DOHH2 (cell line): Measurements from ENCODE around the gene SRGAP3.

Experiments
- H3F3A ChIP-seq: fragments of 200-600 bp; sonication (generic), shearing (Covaris generic); 2 replicates; pipeline ENCODE4 v1.6.0; 2016; ENCODE audit warnings: antibody characterized with exemption, mild to moderate bottlenecking; ENCODE audit not compliant: control insufficient read depth, insufficient read depth
- H3K27ac ChIP-seq: fragments of 200-600 bp; sonication (generic); 2 replicates; pipeline ENCODE4 v1.5.1; 2014; ENCODE audit warnings: low read depth, mild to moderate bottlenecking, low read length, moderate library complexity
- H3K27me3 ChIP-seq: fragments of 200-600 bp; sonication (generic); 2 replicates; pipeline ENCODE4 v1.6.1; 2014; ENCODE audit warnings: mild to moderate bottlenecking, low read length, mixed read lengths; ENCODE audit not compliant: control insufficient read depth
- H3K36me3 ChIP-seq: fragments of 200-600 bp; sonication (generic); 2 replicates; pipeline ENCODE4 v1.6.1; 2014; ENCODE audit warnings: mild to moderate bottlenecking, low read length, moderate library complexity, mixed read lengths; ENCODE audit not compliant: control insufficient read depth
- H3K4me1 ChIP-seq: fragments of 200-600 bp; sonication (generic); 2 replicates; pipeline ENCODE4 v1.6.1; 2014; ENCODE audit warnings: mild to moderate bottlenecking, low read length, mixed read lengths; ENCODE audit not compliant: control insufficient read depth
- H3K4me2 ChIP-seq: fragments of 200-600 bp; sonication (generic); 2 replicates; pipeline ENCODE4 v1.6.0; 2014; ENCODE audit warnings: mild to moderate bottlenecking, low read length, moderate library complexity
- H3K4me3 ChIP-seq: fragments of 200-600 bp; sonication (generic); 2 replicates; pipeline ENCODE4 v1.5.1; 2014; ENCODE audit warnings: mild to moderate bottlenecking, low read length, mixed read lengths
- H3K79me2 ChIP-seq: fragments of 200-600 bp; sonication (generic); 2 replicates; pipeline ENCODE4 v1.6.1; 2014; ENCODE audit warnings: mild to moderate bottlenecking, low read length, mixed read lengths; ENCODE audit not compliant: control insufficient read depth
- H3K9me2 ChIP-seq: fragments of 200-600 bp; sonication (generic); replicated peaks from 2 replicates; pipeline ENCODE4 v1.6.1; 2014; ENCODE audit warnings: mild to moderate bottlenecking, low read length, mixed read lengths; ENCODE audit not compliant: control insufficient read depth
- H3K9me3 ChIP-seq: fragments of 200-600 bp; sonication (generic); 2 replicates; pipeline ENCODE4 v1.6.1; 2014; ENCODE audit warnings: antibody characterized with exemption, low read length, mixed read lengths; ENCODE audit not compliant: control insufficient read depth, insufficient read depth
- H4K20me1 ChIP-seq: fragments of 200-600 bp; sonication (generic); 2 replicates; pipeline ENCODE4 v1.6.0; 2014; ENCODE audit warnings: low read depth, mild to moderate bottlenecking, antibody characterized with exemption, low read length, moderate library complexity; ENCODE audit not compliant: control insufficient read depth, insufficient read depth
- EZH2phosphoT487 ChIP-seq: fragments of 200-600 bp; sonication (generic); IDR thresholded peaks from 2 replicates; pipeline ENCODE4 v1.6.1; 2017; ENCODE audit warnings: borderline replicate concordance, mild to moderate bottlenecking, antibody characterized with exemption, low read length, moderate library complexity, mixed read lengths
- TF ChIP-seq, protein P1 (sequence below): fragments of 200-600 bp; sonication (generic); IDR thresholded peaks from one replicate; pipeline ENCODE4 v1.5.1; 2014; ENCODE audit warnings: antibody characterized with exemption, mild to moderate bottlenecking, low read depth, low read length; ENCODE audit not compliant: poor library complexity, severe bottlenecking

SRGAP3 gene

DNA sequence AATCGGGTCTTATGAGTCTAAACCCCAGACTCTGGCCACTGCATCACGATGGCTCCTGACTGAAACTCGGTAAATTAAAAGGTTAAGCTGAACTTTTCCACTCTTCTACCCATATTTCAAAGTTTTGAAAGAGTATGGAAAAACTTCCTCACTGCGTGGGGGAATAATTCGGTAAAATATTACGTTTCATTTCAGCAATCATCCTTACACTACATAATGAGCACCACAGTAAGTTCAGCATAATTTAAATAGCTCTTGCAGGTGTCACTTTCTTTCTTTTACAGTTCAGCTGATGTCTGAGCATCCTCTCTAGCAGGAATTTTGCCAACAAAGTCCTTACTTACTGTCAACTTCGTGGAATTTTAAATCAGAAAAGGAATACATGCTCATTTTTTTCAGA is 17.5 kb downstream of the SRGAP3 start:
- Histone ChIP-seq H3K4me1 (no peaks in the 10 kb centered on the region), H3K4me3 (no peak overlapping the region), H3K79me2 (no peaks in the 10 kb centered on the region), H4K20me1 (no peaks in the 10 kb centered on the region), H3K27me3 (peaks cover 7% of the 10 kb centered on the region; the same call in 1 of the 2 replicates), H3K27ac (no peak overlapping the region), H3K36me3 (no peaks in the 10 kb centered on the region), H3F3A (no peaks in the 10 kb centered on the region), H3K9me3 (no peaks in the 10 kb centered on the region), H3K4me2 (no peak overlapping the region), H3K9me2 (no peaks in the 10 kb centered on the region)
- TF ChIP-seq EZH2phosphoT487: no peak
- TF ChIP-seq, protein P1, sequence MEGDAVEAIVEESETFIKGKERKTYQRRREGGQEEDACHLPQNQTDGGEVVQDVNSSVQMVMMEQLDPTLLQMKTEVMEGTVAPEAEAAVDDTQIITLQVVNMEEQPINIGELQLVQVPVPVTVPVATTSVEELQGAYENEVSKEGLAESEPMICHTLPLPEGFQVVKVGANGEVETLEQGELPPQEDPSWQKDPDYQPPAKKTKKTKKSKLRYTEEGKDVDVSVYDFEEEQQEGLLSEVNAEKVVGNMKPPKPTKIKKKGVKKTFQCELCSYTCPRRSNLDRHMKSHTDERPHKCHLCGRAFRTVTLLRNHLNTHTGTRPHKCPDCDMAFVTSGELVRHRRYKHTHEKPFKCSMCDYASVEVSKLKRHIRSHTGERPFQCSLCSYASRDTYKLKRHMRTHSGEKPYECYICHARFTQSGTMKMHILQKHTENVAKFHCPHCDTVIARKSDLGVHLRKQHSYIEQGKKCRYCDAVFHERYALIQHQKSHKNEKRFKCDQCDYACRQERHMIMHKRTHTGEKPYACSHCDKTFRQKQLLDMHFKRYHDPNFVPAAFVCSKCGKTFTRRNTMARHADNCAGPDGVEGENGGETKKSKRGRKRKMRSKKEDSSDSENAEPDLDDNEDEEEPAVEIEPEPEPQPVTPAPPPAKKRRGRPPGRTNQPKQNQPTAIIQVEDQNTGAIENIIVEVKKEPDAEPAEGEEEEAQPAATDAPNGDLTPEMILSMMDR: no peak

DNA sequence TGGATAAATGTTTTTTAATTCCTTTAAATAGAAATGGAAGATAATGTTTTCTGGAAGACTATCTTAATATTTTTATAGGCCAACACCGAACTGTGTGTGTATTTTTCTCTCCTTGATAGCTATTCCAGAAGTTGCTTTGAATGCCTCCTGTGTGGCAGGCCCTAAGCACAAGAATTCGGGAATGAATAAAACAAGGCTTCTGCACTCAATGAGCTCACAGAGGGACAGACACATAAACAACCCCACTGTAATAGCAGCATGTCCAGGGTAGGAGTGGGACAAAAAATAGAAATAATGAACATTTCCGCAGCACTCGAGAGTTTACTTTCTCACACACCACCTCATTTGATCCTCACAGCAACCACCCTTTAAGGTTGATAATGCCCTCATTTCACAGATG is 18.0 kb downstream of the SRGAP3 start:
- Histone ChIP-seq H4K20me1 (no peaks in the 10 kb centered on the region), H3K4me1 (no peaks in the 10 kb centered on the region), H3K4me3 (no peak overlapping the region), H3K9me2 (no peaks in the 10 kb centered on the region), H3K27ac (no peak overlapping the region), H3K4me2 (no peak overlapping the region), H3K36me3 (no peaks in the 10 kb centered on the region), H3K79me2 (no peaks in the 10 kb centered on the region), H3K27me3 (peaks cover 7% of the 10 kb centered on the region; the same call in 1 of the 2 replicates), H3K9me3 (no peaks in the 10 kb centered on the region), H3F3A (no peaks in the 10 kb centered on the region)
- TF ChIP-seq EZH2phosphoT487: no peak
- TF ChIP-seq, protein P1: no peak

DNA sequence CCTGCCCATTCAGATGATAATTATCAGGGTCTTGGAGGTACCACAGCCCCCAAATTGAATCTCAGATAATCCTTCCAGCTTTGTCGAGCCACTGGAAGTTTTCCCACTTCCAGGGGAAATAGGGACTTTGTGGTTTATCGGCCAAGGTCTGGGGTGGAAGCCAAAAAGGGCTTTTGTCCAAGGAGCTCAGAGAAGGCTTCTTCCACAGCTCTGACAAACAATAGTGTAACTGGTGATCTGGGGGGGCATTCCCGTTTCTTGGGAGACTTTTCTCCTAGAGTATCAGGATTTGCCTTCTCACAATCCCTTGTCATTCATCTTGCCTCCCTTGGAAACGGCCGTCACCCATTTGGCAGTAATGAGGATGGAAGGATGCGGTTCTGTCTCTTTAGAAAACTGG is 18.4 kb downstream of the SRGAP3 start:
- H3K4me2 ChIP-seq: no peak overlapping the region
- H3K27me3 ChIP-seq: peaks cover 7% of the 10 kb centered on the region; the same call in 1 of the 2 replicates
- H3K9me2 ChIP-seq: no peaks in the 10 kb centered on the region
- H3K4me3 ChIP-seq: no peak overlapping the region
- H3K27ac ChIP-seq: no peak overlapping the region
- no peaks in the 10 kb centered on the region for H4K20me1 ChIP-seq
- H3K79me2 ChIP-seq: no peaks in the 10 kb centered on the region
- no peaks in the 10 kb centered on the region for H3K36me3 ChIP-seq
- H3K9me3 ChIP-seq: no peaks in the 10 kb centered on the region
- H3K4me1 ChIP-seq: no peaks in the 10 kb centered on the region
- TF ChIP-seq EZH2phosphoT487: no peak
- TF ChIP-seq, protein P1: no peak
- no peaks in the 10 kb centered on the region for H3F3A ChIP-seq

DNA sequence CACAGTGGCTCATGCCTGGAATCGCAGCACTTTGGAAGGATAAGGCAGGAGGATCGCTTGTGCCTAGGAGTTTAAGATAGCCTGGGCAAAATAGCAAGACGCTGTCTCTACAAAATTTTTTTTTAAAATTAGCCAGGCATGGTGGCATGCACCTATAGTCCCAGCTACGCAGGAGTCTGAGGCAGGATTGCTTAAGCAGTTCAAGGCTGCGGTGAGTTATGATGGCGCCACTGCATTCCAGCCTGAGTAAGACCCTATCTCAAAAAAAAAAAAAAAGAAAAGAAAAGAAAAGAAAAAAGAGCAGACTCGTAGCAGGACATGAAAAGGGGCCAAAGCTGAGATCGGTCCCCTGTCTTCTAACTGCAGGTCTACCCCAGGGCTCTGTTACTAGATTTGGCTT is 18.9 kb downstream of the SRGAP3 start:
- Histone ChIP-seq H3K79me2 (no peaks in the 10 kb centered on the region), H3K27me3 (peaks cover 7% of the 10 kb centered on the region; the same call in 1 of the 2 replicates), H3K36me3 (no peaks in the 10 kb centered on the region), H3K4me2 (no peak overlapping the region), H3K4me3 (no peak overlapping the region), H3K27ac (no peak overlapping the region), H3K9me3 (no peaks in the 10 kb centered on the region), H3F3A (no peaks in the 10 kb centered on the region), H4K20me1 (no peaks in the 10 kb centered on the region), H3K4me1 (no peaks in the 10 kb centered on the region), H3K9me2 (no peaks in the 10 kb centered on the region)
- TF ChIP-seq, protein P1: no peak
